HEK293 (cell line): ENCODE measurements around the gene RGS13.

Experiments used
- CTCF ChIA-PET: fragments of 350-600 bp; formaldehyde crosslinking; extraction: SDS; loops from one replicate; lab custom pipeline; 2021; ENCODE audit warnings: antibody characterized with exemption; lab: Yijun Ruan, JAX
- POLR2A ChIA-PET: fragments of 300-600 bp; formaldehyde crosslinking; extraction: SDS; loops from one replicate; lab custom pipeline; 2020; ENCODE audit warnings: antibody characterized with exemption, inconsistent platforms; lab: Yijun Ruan, JAX
- H3K27ac ChIP-seq: fragments of 200-500 bp; sonication (Bioruptor generic); 2 replicates; pipeline ENCODE4 v1.5.1; 2014; ENCODE audit warnings: low read depth, low read length, control low read depth, inconsistent platforms; ENCODE audit errors: extremely low read depth
- H3K36me3 ChIP-seq, 2 experiments: fragments of 200-500 bp in 1 of 2; sonication (Bioruptor generic) in 1 of 2; 1 replicate in 1 of 2; 2 replicates in 1 of 2; pipeline ENCODE4 v1.5.1; 2014 to 2017; ENCODE audit warnings: inconsistent platforms in 2 of 2, low read length in 2 of 2; ENCODE audit not compliant: control insufficient read depth in 2 of 2, insufficient read depth in 1 of 2
- H3K4me1 ChIP-seq: fragments of 200-500 bp; sonication (Bioruptor generic); 2 replicates; pipeline ENCODE4 v1.5.1; 2014; ENCODE audit warnings: mild to moderate bottlenecking, low read length, inconsistent platforms; ENCODE audit not compliant: control insufficient read depth, insufficient read depth
- H3K4me3 ChIP-seq: 2 replicates; pipeline ENCODE4 v1.5.1; 2011; ENCODE audit warnings: low read depth, mild to moderate bottlenecking, control low read depth, low read length, moderate library complexity
- H3K9me3 ChIP-seq: fragments of 200-500 bp; sonication (Bioruptor generic); 2 replicates; pipeline ENCODE4 v1.5.1; 2014; ENCODE audit warnings: low read depth, low read length, inconsistent platforms; ENCODE audit not compliant: control insufficient read depth, insufficient read depth
- HOXA7 ChIP-seq: sonication (generic); formaldehyde crosslinking; IDR thresholded peaks from 2 replicates; pipeline ENCODE4 v1.8.1; 2022; ENCODE audit warnings: missing genetic modification reagents, borderline replicate concordance
- INSM2 ChIP-seq: fragments of 450-650 bp; formaldehyde crosslinking; IDR thresholded peaks from 2 replicates; pipeline ENCODE4 v1.5.1; 2016; ENCODE audit warnings: missing biosample characterization, missing genetic modification characterization
- OVOL3 ChIP-seq: fragments of 450-650 bp; formaldehyde crosslinking; IDR thresholded peaks from 2 replicates; pipeline ENCODE4 v1.5.1; 2016; ENCODE audit warnings: missing biosample characterization, missing genetic modification characterization
- SETDB1 ChIP-seq: IDR thresholded peaks from one replicate; pipeline ENCODE4 v1.6.1; 2017; ENCODE audit warnings: mild to moderate bottlenecking, low read length, moderate library complexity, mixed read lengths; ENCODE audit not compliant: insufficient read length
- ZNF114 ChIP-seq: fragments of 450-650 bp; formaldehyde crosslinking; IDR thresholded peaks from 2 replicates; pipeline ENCODE4 v1.5.0; 2017; ENCODE audit warnings: missing biosample characterization, missing genetic modification characterization
- ZNF18 ChIP-seq: fragments of 450-650 bp; formaldehyde crosslinking; IDR thresholded peaks from 2 replicates; pipeline ENCODE4 v1.5.1; 2016; ENCODE audit warnings: missing biosample characterization, missing genetic modification characterization
- ZNF2 ChIP-seq: fragments of 450-650 bp; formaldehyde crosslinking; IDR thresholded peaks from 2 replicates; pipeline ENCODE4 v1.5.1; 2016; ENCODE audit warnings: missing biosample characterization, missing genetic modification characterization
- ZNF362 ChIP-seq: fragments of 450-650 bp; formaldehyde crosslinking; IDR thresholded peaks from 2 replicates; pipeline ENCODE4 v1.5.1; 2016; ENCODE audit warnings: missing biosample characterization, missing genetic modification characterization
- ZNF48 ChIP-seq: fragments of 450-650 bp; formaldehyde crosslinking; IDR thresholded peaks from 2 replicates; pipeline ENCODE4 v1.5.1; 2016; ENCODE audit warnings: missing biosample characterization, missing genetic modification characterization
- ZNF501 ChIP-seq: fragments of 450-650 bp; formaldehyde crosslinking; IDR thresholded peaks from 2 replicates; pipeline ENCODE4 v1.5.1; 2016; ENCODE audit warnings: missing biosample characterization, missing genetic modification characterization
- ZNF555 ChIP-seq: fragments of 450-650 bp; formaldehyde crosslinking; conservative IDR thresholded peaks from 2 replicates; pipeline ENCODE4 v1.5.1; 2017; ENCODE audit warnings: missing biosample characterization, mild to moderate bottlenecking, missing genetic modification characterization, inconsistent platforms
- ZNF571 ChIP-seq: fragments of 450-650 bp; formaldehyde crosslinking; IDR thresholded peaks from 2 replicates; pipeline ENCODE4 v1.5.0; 2017; ENCODE audit warnings: missing biosample characterization, missing genetic modification characterization
- ZNF626 ChIP-seq: fragments of 450-650 bp; sonication (Bioruptor Pico); formaldehyde crosslinking; IDR thresholded peaks from 2 replicates; pipeline ENCODE4 v1.5.1; 2018; ENCODE audit warnings: missing biosample characterization, missing genetic modification characterization, inconsistent platforms
- TF ChIP-seq, protein P1 (sequence below): fragments of 450-650 bp; formaldehyde crosslinking; conservative IDR thresholded peaks from 2 replicates; pipeline ENCODE4 v1.5.1; 2016; ENCODE audit warnings: low read depth, missing biosample characterization, missing genetic modification characterization
- TF ChIP-seq, protein P2 (sequence below): fragments of 450-650 bp; formaldehyde crosslinking; IDR thresholded peaks from 2 replicates; pipeline ENCODE4 v1.5.1; 2017; ENCODE audit warnings: missing biosample characterization, missing genetic modification characterization

The RGS13 gene

GRCh38 chr1:192615055-192615454 is 20.9 kb upstream of the RGS13 start (continued):
- TF ChIP-seq, protein P1, sequence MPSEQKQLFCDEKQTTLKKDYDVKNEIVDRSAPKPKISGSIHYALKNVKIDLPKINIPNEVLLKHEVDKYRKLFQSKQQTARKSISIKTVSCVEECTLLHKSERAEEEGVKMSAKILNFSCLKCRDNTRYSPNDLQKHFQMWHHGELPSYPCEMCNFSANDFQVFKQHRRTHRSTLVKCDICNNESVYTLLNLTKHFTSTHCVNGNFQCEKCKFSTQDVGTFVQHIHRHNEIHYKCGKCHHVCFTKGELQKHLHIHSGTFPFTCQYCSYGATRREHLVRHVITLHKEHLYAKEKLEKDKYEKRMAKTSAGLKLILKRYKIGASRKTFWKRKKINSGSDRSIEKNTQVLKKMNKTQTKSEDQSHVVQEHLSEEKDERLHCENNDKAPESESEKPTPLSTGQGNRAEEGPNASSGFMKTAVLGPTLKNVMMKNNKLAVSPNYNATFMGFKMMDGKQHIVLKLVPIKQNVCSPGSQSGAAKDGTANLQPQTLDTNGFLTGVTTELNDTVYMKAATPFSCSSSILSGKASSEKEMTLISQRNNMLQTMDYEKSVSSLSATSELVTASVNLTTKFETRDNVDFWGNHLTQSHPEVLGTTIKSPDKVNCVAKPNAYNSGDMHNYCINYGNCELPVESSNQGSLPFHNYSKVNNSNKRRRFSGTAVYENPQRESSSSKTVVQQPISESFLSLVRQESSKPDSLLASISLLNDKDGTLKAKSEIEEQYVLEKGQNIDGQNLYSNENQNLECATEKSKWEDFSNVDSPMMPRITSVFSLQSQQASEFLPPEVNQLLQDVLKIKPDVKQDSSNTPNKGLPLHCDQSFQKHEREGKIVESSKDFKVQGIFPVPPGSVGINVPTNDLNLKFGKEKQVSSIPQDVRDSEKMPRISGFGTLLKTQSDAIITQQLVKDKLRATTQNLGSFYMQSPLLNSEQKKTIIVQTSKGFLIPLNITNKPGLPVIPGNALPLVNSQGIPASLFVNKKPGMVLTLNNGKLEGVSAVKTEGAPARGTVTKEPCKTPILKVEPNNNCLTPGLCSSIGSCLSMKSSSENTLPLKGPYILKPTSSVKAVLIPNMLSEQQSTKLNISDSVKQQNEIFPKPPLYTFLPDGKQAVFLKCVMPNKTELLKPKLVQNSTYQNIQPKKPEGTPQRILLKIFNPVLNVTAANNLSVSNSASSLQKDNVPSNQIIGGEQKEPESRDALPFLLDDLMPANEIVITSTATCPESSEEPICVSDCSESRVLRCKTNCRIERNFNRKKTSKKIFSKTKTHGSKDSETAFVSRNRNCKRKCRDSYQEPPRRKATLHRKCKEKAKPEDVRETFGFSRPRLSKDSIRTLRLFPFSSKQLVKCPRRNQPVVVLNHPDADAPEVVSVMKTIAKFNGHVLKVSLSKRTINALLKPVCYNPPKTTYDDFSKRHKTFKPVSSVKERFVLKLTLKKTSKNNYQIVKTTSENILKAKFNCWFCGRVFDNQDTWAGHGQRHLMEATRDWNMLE, result no peak
- TF ChIP-seq ZNF571 (tag by site-specific recombination), result no peak
- no peak for TF ChIP-seq INSM2
- no peak for TF ChIP-seq HOXA7 (CRISPR knock-in tag)
- no peak for TF ChIP-seq ZNF2 (tag by site-specific recombination)

DNA sequence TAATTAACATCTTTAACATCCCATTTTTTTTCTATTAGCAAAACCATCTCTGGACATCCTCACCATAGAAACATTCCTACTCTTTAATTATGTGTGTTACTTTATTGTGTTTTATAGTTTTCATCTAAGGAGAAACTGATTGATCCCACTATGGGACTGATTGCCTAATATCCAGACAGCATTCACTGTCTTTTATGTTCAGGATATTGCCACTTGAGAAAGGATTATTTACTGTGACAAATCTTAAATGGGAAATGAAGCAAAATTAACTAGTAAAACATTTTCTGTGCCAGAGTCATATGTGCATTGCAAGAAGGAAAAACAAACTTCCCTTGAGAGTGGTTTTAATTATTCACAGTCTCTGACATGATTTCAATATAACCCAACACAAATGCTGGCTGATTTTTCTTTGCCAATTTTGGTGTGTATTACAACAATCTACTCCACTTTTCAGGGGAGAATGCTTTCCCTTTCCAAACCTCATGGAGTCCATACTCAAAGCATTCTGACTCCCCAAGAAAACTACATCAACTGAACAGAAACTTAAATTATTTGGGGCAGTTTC is 15.8 kb upstream of the RGS13 start:
- POLR2A ChIA-PET, result no interaction called here
- Histone ChIP-seq H3K27ac (no peak overlapping the region), H3K9me3 (no peaks in the 10 kb centered on the region), H3K4me3 (no peak overlapping the region), H3K36me3 (no peaks in the 10 kb centered on the region), H3K4me1 (no peaks in the 10 kb centered on the region)
- CTCF ChIA-PET, result interaction anchor here (1.6 kb wide), 1 partner anchor 146 kb away, joined by 3 read pairs; no protein-coding TSS in a partner anchor
- TF ChIP-seq ZNF501 (tag by site-specific recombination), result no peak

DNA sequence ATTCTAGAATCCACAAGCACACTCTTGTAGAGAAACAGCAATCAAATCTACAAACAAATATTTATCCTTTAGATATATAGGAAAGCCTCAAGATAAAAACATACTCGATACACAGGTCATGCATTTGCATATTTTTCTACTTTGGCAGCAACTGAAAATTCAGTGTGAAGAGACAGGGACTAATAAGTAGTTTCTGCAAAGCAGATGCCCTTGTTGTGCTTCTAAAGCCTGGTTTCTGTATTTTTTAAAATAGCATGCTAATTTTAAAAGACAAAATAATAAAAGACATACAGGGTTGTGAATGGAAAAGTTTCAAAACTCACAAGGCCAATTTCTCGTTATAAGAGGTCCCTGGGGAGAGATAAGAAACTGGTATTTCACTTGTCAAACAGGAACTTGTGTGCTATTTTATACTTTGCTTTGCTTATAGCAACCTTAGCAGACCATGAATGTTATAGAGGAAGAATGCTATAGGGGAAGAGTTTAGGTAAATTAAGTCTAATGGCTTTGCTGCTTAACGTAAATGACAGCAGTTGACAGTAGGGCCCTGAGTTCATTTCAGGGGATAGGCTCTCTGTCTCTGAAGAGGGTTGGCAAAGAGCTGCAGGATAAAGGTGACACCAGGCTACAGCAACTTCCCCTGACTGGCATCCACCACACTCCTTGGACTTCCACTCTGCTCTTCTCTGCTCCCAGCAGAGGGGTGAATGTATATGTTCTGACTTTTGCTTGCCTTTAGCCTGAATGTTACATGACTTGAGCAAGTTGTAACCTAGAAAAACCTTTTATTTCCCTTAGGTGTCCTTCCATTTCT is 9.4 kb upstream of the RGS13 start:
- H3K36me3 ChIP-seq, result no peaks in the 10 kb centered on the region
- CTCF ChIA-PET, result no interaction called here
- H3K4me3 ChIP-seq, result no peak overlapping the region
- H3K27ac ChIP-seq, result no peak overlapping the region
- H3K4me1 ChIP-seq, result 0 out of 2 replicates have a peak, but pooled peaks cover 3% of the 10 kb centered on the region
- POLR2A ChIA-PET, result no interaction called here
- TF ChIP-seq ZNF48 (no peak), ZNF555 (no peak), INSM2 (no peak), ZNF114 (no peak), OVOL3 (no peak), ZNF626 (no peak), SETDB1 (no peak), ZNF18 (tag by site-specific recombination) (no peak), ZNF362 (tag by site-specific recombination) (no peak)
- TF ChIP-seq, protein P2, sequence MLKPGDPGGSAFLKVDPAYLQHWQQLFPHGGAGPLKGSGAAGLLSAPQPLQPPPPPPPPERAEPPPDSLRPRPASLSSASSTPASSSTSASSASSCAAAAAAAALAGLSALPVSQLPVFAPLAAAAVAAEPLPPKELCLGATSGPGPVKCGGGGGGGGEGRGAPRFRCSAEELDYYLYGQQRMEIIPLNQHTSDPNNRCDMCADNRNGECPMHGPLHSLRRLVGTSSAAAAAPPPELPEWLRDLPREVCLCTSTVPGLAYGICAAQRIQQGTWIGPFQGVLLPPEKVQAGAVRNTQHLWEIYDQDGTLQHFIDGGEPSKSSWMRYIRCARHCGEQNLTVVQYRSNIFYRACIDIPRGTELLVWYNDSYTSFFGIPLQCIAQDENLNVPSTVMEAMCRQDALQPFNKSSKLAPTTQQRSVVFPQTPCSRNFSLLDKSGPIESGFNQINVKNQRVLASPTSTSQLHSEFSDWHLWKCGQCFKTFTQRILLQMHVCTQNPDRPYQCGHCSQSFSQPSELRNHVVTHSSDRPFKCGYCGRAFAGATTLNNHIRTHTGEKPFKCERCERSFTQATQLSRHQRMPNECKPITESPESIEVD (tag by site-specific recombination), result no peak
- no peaks in the 10 kb centered on the region for H3K9me3 ChIP-seq
